ENCODE measurements around the gene PLXNA2.

DNA sequence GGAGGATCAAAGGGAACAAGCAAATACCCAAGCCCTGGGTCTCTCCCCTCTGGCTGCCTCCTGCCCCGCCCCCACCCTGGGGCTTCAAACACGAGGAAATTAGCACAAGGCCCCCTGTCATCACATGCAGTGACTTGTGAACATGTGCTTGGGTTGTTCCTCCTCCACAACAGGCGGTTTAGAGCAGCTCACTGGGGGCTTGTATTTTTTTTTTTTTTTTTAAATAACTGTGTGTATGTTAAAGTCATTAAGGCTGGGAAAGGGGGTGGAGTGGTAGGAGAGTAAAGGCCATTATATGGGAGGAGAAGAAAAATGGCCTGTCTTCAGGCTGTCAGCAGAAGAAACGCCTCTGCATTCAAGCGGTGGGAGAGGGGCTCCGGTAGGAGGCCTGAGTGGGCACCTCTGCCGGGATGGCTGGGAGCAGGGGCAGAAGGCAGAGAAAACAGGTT lies 64.2 kb downstream of the PLXNA2 start:
- TF ChIP-seq AFF4 (CRISPR knock-in tag; IDR thresholded peaks at IDR 0.05) (no peak), NFKBIZ (CRISPR knock-in tag; IDR thresholded peaks at IDR 0.05) (no peak), CEBPB (IDR thresholded peaks at IDR 0.05; ENCODE audit: borderline replicate concordance, low read depth, low read length) (no peak), ZNF670 (CRISPR knock-in tag; IDR thresholded peaks at IDR 0.05; ENCODE audit: borderline replicate concordance) (no peak), HNRNPL (IDR thresholded peaks at IDR 0.05; ENCODE audit: low read depth, low read length) (no peak), ZNF562 (CRISPR knock-in tag; IDR thresholded peaks at IDR 0.05; ENCODE audit: borderline replicate concordance) (no peak), KDM1A (CRISPR knock-in tag; IDR thresholded peaks at IDR 0.05) (no peak)
- TF ChIP-seq, protein P1, sequence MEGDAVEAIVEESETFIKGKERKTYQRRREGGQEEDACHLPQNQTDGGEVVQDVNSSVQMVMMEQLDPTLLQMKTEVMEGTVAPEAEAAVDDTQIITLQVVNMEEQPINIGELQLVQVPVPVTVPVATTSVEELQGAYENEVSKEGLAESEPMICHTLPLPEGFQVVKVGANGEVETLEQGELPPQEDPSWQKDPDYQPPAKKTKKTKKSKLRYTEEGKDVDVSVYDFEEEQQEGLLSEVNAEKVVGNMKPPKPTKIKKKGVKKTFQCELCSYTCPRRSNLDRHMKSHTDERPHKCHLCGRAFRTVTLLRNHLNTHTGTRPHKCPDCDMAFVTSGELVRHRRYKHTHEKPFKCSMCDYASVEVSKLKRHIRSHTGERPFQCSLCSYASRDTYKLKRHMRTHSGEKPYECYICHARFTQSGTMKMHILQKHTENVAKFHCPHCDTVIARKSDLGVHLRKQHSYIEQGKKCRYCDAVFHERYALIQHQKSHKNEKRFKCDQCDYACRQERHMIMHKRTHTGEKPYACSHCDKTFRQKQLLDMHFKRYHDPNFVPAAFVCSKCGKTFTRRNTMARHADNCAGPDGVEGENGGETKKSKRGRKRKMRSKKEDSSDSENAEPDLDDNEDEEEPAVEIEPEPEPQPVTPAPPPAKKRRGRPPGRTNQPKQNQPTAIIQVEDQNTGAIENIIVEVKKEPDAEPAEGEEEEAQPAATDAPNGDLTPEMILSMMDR (CRISPR knock-in tag; IDR thresholded peaks at IDR 0.05) = no peak
- TF ChIP-seq, protein P2, sequence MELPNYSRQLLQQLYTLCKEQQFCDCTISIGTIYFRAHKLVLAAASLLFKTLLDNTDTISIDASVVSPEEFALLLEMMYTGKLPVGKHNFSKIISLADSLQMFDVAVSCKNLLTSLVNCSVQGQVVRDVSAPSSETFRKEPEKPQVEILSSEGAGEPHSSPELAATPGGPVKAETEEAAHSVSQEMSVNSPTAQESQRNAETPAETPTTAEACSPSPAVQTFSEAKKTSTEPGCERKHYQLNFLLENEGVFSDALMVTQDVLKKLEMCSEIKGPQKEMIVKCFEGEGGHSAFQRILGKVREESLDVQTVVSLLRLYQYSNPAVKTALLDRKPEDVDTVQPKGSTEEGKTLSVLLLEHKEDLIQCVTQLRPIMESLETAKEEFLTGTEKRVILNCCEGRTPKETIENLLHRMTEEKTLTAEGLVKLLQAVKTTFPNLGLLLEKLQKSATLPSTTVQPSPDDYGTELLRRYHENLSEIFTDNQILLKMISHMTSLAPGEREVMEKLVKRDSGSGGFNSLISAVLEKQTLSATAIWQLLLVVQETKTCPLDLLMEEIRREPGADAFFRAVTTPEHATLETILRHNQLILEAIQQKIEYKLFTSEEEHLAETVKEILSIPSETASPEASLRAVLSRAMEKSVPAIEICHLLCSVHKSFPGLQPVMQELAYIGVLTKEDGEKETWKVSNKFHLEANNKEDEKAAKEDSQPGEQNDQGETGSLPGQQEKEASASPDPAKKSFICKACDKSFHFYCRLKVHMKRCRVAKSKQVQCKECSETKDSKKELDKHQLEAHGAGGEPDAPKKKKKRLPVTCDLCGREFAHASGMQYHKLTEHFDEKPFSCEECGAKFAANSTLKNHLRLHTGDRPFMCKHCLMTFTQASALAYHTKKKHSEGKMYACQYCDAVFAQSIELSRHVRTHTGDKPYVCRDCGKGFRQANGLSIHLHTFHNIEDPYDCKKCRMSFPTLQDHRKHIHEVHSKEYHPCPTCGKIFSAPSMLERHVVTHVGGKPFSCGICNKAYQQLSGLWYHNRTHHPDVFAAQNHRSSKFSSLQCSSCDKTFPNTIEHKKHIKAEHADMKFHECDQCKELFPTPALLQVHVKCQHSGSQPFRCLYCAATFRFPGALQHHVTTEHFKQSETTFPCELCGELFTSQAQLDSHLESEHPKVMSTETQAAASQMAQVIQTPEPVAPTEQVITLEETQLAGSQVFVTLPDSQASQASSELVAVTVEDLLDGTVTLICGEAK (IDR thresholded peaks at IDR 0.05) = no peak
- TF ChIP-seq, protein P2 (CRISPR knock-in tag; IDR thresholded peaks at IDR 0.05) = no peak
- TF ChIP-seq, protein P3, sequence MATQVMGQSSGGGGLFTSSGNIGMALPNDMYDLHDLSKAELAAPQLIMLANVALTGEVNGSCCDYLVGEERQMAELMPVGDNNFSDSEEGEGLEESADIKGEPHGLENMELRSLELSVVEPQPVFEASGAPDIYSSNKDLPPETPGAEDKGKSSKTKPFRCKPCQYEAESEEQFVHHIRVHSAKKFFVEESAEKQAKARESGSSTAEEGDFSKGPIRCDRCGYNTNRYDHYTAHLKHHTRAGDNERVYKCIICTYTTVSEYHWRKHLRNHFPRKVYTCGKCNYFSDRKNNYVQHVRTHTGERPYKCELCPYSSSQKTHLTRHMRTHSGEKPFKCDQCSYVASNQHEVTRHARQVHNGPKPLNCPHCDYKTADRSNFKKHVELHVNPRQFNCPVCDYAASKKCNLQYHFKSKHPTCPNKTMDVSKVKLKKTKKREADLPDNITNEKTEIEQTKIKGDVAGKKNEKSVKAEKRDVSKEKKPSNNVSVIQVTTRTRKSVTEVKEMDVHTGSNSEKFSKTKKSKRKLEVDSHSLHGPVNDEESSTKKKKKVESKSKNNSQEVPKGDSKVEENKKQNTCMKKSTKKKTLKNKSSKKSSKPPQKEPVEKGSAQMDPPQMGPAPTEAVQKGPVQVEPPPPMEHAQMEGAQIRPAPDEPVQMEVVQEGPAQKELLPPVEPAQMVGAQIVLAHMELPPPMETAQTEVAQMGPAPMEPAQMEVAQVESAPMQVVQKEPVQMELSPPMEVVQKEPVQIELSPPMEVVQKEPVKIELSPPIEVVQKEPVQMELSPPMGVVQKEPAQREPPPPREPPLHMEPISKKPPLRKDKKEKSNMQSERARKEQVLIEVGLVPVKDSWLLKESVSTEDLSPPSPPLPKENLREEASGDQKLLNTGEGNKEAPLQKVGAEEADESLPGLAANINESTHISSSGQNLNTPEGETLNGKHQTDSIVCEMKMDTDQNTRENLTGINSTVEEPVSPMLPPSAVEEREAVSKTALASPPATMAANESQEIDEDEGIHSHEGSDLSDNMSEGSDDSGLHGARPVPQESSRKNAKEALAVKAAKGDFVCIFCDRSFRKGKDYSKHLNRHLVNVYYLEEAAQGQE (IDR thresholded peaks at IDR 0.05; ENCODE audit: borderline replicate concordance in 1 of 2, low read depth in 1 of 2, low read length in 2 of 2) = no peak

Measured in HepG2 (cell line).